HepG2 (cell line): ENCODE results near the gene VPS13D. TPM values are rescaled to one million over a fixed set of nuclear protein-coding genes. Genes with fewer than 3 reads are reported as not detected.

Source experiments
- ATAC-seq: fragments of 200-7000 bp; cut with Tn5 transposase; 3 replicates; pipeline ENCODE4 v1.9.1; 2020; ENCODE audit warnings: mild to moderate bottlenecking, moderate library complexity
- BruUV-seq: library from RNA; stranded (reverse); fragments of 400-500 nt; replicated peaks from 2 replicates; lab custom pipeline; 2021; lab: Mats Ljungman, UMichigan
- CTCF ChIA-PET: fragments of 300-600 bp; formaldehyde crosslinking; extraction: SDS; loops from one replicate; lab custom pipeline; 2021; ENCODE audit warnings: low total read pairs, inconsistent platforms, low intra/inter-chr PET ratio; lab: Yijun Ruan, JAX
- POLR2A ChIA-PET: fragments of 350-600 bp; sonication (Branson Sonifier 250); formaldehyde crosslinking; loops from one replicate; lab custom pipeline; 2020; ENCODE audit warnings: antibody characterized with exemption, inconsistent platforms; lab: Yijun Ruan, JAX
- DNase-seq: peaks from one replicate; pipeline ENCODE4 v3.0.0-alpha.2; 2015; ENCODE audit warnings: low spot score
- FAIRE-seq: peaks from 3 replicates; lab custom pipeline; 2011; peaks lifted over from hg19 to GRCh38; lab: Jason Lieb, UNC
- H2AFZ ChIP-seq: one replicate; pipeline ENCODE4 v1.6.1; 2011; ENCODE audit warnings: low read length, inconsistent platforms
- H3K27ac ChIP-seq: fragments of 300-600 bp; 3 replicates; pipeline ENCODE4 v1.8.0; 2011; ENCODE audit warnings: mixed run types, mild to moderate bottlenecking, mixed read lengths, low read length, inconsistent platforms; ENCODE audit not compliant: insufficient read depth; ENCODE audit errors: extremely low read length
- H3K27me3 ChIP-seq, 2 experiments: fragments of 200-600 bp in 1 of 2; 2 replicates in 1 of 2; 3 replicates in 1 of 2; pipeline versions ENCODE4 v1.6.0 to v1.8.0; 2011; ENCODE audit warnings: low read length in 2 of 2, mild to moderate bottlenecking in 2 of 2, moderate library complexity in 2 of 2, inconsistent platforms in 1 of 2; ENCODE audit not compliant: insufficient read depth in 2 of 2, control insufficient read depth in 1 of 2
- H3K36me3 ChIP-seq, 2 experiments: fragments of 200-600 bp in 1 of 2; replicated peaks in 1 of 2; 2 replicates in 1 of 2; 3 replicates in 1 of 2; pipeline versions ENCODE4 v1.5.1 to v1.8.0; 2011; ENCODE audit warnings: low read length in 2 of 2, inconsistent platforms in 1 of 2; ENCODE audit not compliant: insufficient read depth in 2 of 2, control insufficient read depth in 1 of 2
- H3K4me1 ChIP-seq: 2 replicates; pipeline ENCODE4 v1.5.1; 2012; ENCODE audit warnings: low read length, inconsistent platforms; ENCODE audit not compliant: insufficient read depth
- H3K4me2 ChIP-seq: 2 replicates; pipeline ENCODE4 v1.6.0; 2011; ENCODE audit warnings: low read depth, low read length, inconsistent platforms
- H3K4me3 ChIP-seq, 3 experiments: fragments of 200-600 bp in 1 of 3; sonication (generic), shearing (Covaris generic) in 1 of 3; replicated peaks in 1 of 3; 2 replicates each; pipeline ENCODE4 v1.5.1; 2011 to 2016; ENCODE audit warnings: low read length in 3 of 3, inconsistent platforms in 2 of 3, low read depth in 2 of 3, mild to moderate bottlenecking in 2 of 3, control low read depth in 1 of 3, mixed read lengths in 1 of 3; ENCODE audit not compliant: insufficient read depth in 1 of 3
- H3K79me2 ChIP-seq: one replicate; pipeline ENCODE4 v1.6.1; 2011; ENCODE audit warnings: low read length, inconsistent platforms; ENCODE audit not compliant: insufficient read depth
- H3K9ac ChIP-seq: 2 replicates; pipeline ENCODE4 v1.6.0; 2011; ENCODE audit warnings: mild to moderate bottlenecking, low read depth, low read length, inconsistent platforms; ENCODE audit not compliant: insufficient read depth
- H3K9me3 ChIP-seq: 2 replicates; pipeline ENCODE4 v1.5.1; 2012; ENCODE audit warnings: mild to moderate bottlenecking, low read length
- H4K20me1 ChIP-seq: 2 replicates; pipeline ENCODE4 v1.6.0; 2011; ENCODE audit warnings: inconsistent platforms, mild to moderate bottlenecking, low read length, moderate library complexity; ENCODE audit not compliant: insufficient read depth
- GPN1 ChIP-seq: sonication (generic); formaldehyde crosslinking; IDR thresholded peaks from 2 replicates; pipeline ENCODE4 v1.5.1; 2020; ENCODE audit warnings: missing genetic modification reagents, borderline replicate concordance
- KIAA2018 ChIP-seq: sonication (generic); formaldehyde crosslinking; IDR thresholded peaks from 2 replicates; pipeline ENCODE4 v1.5.0; 2020; ENCODE audit warnings: mild to moderate bottlenecking, missing genetic modification reagents, borderline replicate concordance
- PLSCR1 ChIP-seq: sonication (generic); formaldehyde crosslinking; IDR thresholded peaks from 2 replicates; pipeline ENCODE4 v1.5.0; 2020; ENCODE audit warnings: missing genetic modification reagents, mild to moderate bottlenecking, borderline replicate concordance
- TBX3 ChIP-seq: fragments of 450-650 bp; IDR thresholded peaks from 2 replicates; pipeline ENCODE4 v1.6.1; 2017; ENCODE audit warnings: antibody characterized with exemption, mild to moderate bottlenecking, inconsistent platforms, borderline replicate concordance
- TIGD3 ChIP-seq: sonication (generic); formaldehyde crosslinking; IDR thresholded peaks from 2 replicates; pipeline ENCODE4 v1.5.1; 2020; ENCODE audit warnings: mild to moderate bottlenecking, missing genetic modification reagents, borderline replicate concordance
- ZMYM4 ChIP-seq: sonication (generic); formaldehyde crosslinking; IDR thresholded peaks from 2 replicates; pipeline ENCODE4 v1.8.1; 2023; ENCODE audit warnings: mild to moderate bottlenecking, missing genetic modification reagents
- WGBS: methylation state at CpG from one replicate; pipeline ENCODE4 v1.1.6; 2017; ENCODE audit warnings: low lambda C conversion rate; 5-methylcytosine and 5-hydroxymethylcytosine counted together
- in situ Hi-C: cut with HindIII; loops from 2 replicates; pipeline ENCODE4 v1.10.0; 2017; ENCODE audit warnings: low pct_unique_long_range_greater_than_20kb; ENCODE audit not compliant: extremely low pct_ligation_motif_present
- intact Hi-C: fragments of 100-400 bp; cut with micrococcal nuclease; formaldehyde crosslinking; loops from one replicate; pipeline ENCODE4 v1.10.0; 2022; ENCODE audit not compliant: unreplicated experiment
- polyA plus RNA-seq, 8 experiments: library from polyadenylated mRNA; depleted of rRNA in 3 of 8; stranded (reverse) in 7 of 8; unstranded in 1 of 8; fragments of >200 nt; fragmentation: Illumina TruSeq in 4 of 8; extraction: Trizol in 4 of 8; gene quantifications; 2 replicates each; pipeline versions ENCODE4 v1.2.1 to v1.2.3, GENCODE V29; 2011 to 2016; ENCODE audit warnings: low read depth in 4 of 8, missing spikeins in 1 of 8, mixed read lengths in 1 of 8; ENCODE audit not compliant: insufficient read depth in 1 of 8
- total RNA-seq, 5 experiments: library from RNA; depleted of rRNA; stranded (reverse); fragments of >200 nt; fragmentation: Illumina TruSeq; extraction: Trizol; gene quantifications; 2 replicates each; pipeline ENCODE4 v1.2.3, GENCODE V29; 2016; ENCODE audit warnings: low read depth in 1 of 5

Gene VPS13D
- total and polyA plus RNA-seq, 2 of the 13 experiments (the other 11 are each of a cell fraction or from before 2014, with no cell fraction given): 8.6 to 13.9 TPM

- 75% methylated on average over 4 of the region's 4 CpGs for WGBS
- no TSS peak for BruUV-seq
- H3K4me2 ChIP-seq: no peak overlapping the region
Measured at GRCh38 chr1:12544357-12544756, 314.5 kb downstream of the VPS13D start.

GRCh38 chr1:12544992-12545391 is 315.2 kb downstream of the VPS13D start:
- Histone ChIP-seq H2AFZ (no peak overlapping the region), H3K9me3 (no peaks in the 10 kb centered on the region), H3K27me3 (peaks cover 2 to 31% of the 10 kb centered on the region in 2 experiments; a peak in 2 of 5 replicates), H3K4me1 (peaks cover 64% of the 10 kb centered on the region), H3K27ac (no peak overlapping the region), H3K4me3 (no peak overlapping the region), H3K4me2 (no peak overlapping the region), H3K9ac (no peak overlapping the region), H3K36me3 (no peaks in the 10 kb centered on the region), H4K20me1 (no peaks in the 10 kb centered on the region), H3K79me2 (no peaks in the 10 kb centered on the region)
- DNase-seq (no peak), ATAC-seq (no peak), FAIRE-seq (no peak)
- ChIA-PET POLR2A (no interaction called here), CTCF (no interaction called here)
- intact Hi-C loops: no loop called here
- 45% methylated on average over 8 of the region's 8 CpGs for WGBS
- no TSS peak for BruUV-seq
- in situ Hi-C loops: no loop called here
- TF ChIP-seq GPN1 (CRISPR knock-in tag): no peak
- TF ChIP-seq KIAA2018 (CRISPR knock-in tag): no peak
- no peak for TF ChIP-seq ZMYM4 (CRISPR knock-in tag)
- TF ChIP-seq TIGD3 (CRISPR knock-in tag): no peak
- TF ChIP-seq TBX3: no peak

More at GRCh38 chr1:12544357-12544756, 314.5 kb downstream of the VPS13D start:
- DNase-seq (no peak), FAIRE-seq (no peak), ATAC-seq (no peak)
- Histone ChIP-seq H3K9me3 (no peaks in the 10 kb centered on the region), H3K79me2 (no peaks in the 10 kb centered on the region), H4K20me1 (no peaks in the 10 kb centered on the region), H3K4me1 (peaks cover 64% of the 10 kb centered on the region), H3K4me3 (no peak overlapping the region), H2AFZ (no peak overlapping the region)
- intact Hi-C loops: no loop called here
- POLR2A ChIA-PET: no interaction called here
- no peak for TF ChIP-seq PLSCR1 (CRISPR knock-in tag)
- TF ChIP-seq, all 625 proteins: peak for 0
- H3K27ac ChIP-seq: no peak overlapping the region
- H3K27me3 ChIP-seq: peaks cover 2 to 31% of the 10 kb centered on the region in 2 experiments; a peak in 2 of 5 replicates
- H3K36me3 ChIP-seq: no peaks in the 10 kb centered on the region
- H3K9ac ChIP-seq: no peak overlapping the region
- CTCF ChIA-PET: no interaction called here
- in situ Hi-C loops: no loop called here
